GM12878 (cell line): ENCODE measurements around the gene DHX30. TPM values are rescaled to one million over a fixed set of nuclear protein-coding genes. Genes with fewer than 3 reads are reported as not detected.

Experiments
- BCL11A ChIP-seq: IDR thresholded peaks from 2 replicates; pipeline ENCODE4 v1.6.1; 2011; ENCODE audit warnings: low read depth, low read length
- CEBPB ChIP-seq, 2 experiments: fragments of 150-350 bp in 1 of 2; IDR thresholded peaks; 2 replicates each; pipeline ENCODE4 v1.6.1; 2012 to 2014; ENCODE audit warnings: low read depth in 2 of 2, low read length in 2 of 2, borderline replicate concordance in 1 of 2, inconsistent platforms in 1 of 2
- CREM ChIP-seq: IDR thresholded peaks from 2 replicates; pipeline ENCODE4 v1.6.1; 2014; ENCODE audit warnings: antibody characterized with exemption, low read depth
- EED ChIP-seq: sonication (generic); IDR thresholded peaks from 2 replicates; pipeline ENCODE4 v1.6.1; 2016; ENCODE audit warnings: antibody characterized with exemption, low read depth
- HDGF ChIP-seq: fragments of 450-650 bp; IDR thresholded peaks from 2 replicates; pipeline ENCODE4 v1.6.1; 2016; ENCODE audit warnings: antibody characterized with exemption
- KLF5 ChIP-seq: fragments of 450-650 bp; IDR thresholded peaks from 2 replicates; pipeline ENCODE4 v1.6.1; 2014; ENCODE audit warnings: mild to moderate bottlenecking; ENCODE audit not compliant: partially characterized antibody
- PRDM15 ChIP-seq: fragments of 450-650 bp; formaldehyde crosslinking; IDR thresholded peaks from 2 replicates; pipeline ENCODE4 v1.4.0; 2020; ENCODE audit warnings: mild to moderate bottlenecking, moderate library complexity
- SMAD1 ChIP-seq: fragments of 450-650 bp; IDR thresholded peaks from 2 replicates; pipeline ENCODE4 v1.6.1; 2018; ENCODE audit warnings: mild to moderate bottlenecking, low read depth; ENCODE audit not compliant: partially characterized antibody
- STAT1 ChIP-seq: fragments of 450-650 bp; conservative IDR thresholded peaks from 2 replicates; pipeline ENCODE4 v1.6.1; 2014; ENCODE audit warnings: antibody characterized with exemption, mild to moderate bottlenecking
- TARDBP ChIP-seq: IDR thresholded peaks from 2 replicates; pipeline ENCODE4 v1.6.1; 2016; ENCODE audit warnings: borderline replicate concordance
- TCF12 ChIP-seq: IDR thresholded peaks from 2 replicates; pipeline ENCODE4 v1.6.1; 2011; ENCODE audit warnings: low read depth, mild to moderate bottlenecking, low read length
- ZNF207 ChIP-seq: fragments of 450-650 bp; IDR thresholded peaks from 2 replicates; pipeline ENCODE4 v1.6.1; 2014; ENCODE audit warnings: antibody characterized with exemption, mild to moderate bottlenecking, borderline replicate concordance
- ZNF687 ChIP-seq: fragments of 450-650 bp; IDR thresholded peaks from 2 replicates; pipeline ENCODE4 v1.6.1; 2017; ENCODE audit warnings: mild to moderate bottlenecking, moderate library complexity
- ZZZ3 ChIP-seq: IDR thresholded peaks from 2 replicates; pipeline ENCODE4 v1.6.1; 2011; ENCODE audit warnings: low read depth; ENCODE audit not compliant: control insufficient read depth, insufficient read length
- polyA plus RNA-seq, 11 experiments: library from polyadenylated mRNA; depleted of rRNA in 4 of 11; unstranded in 6 of 11; stranded (reverse) in 5 of 11; fragments of >200 nt; fragmentation: Nextera tagmentation in 4 of 11; fragmentation: Illumina TruSeq in 1 of 11; extraction: Ambion mirVana in 4 of 11; extraction: Trizol in 1 of 11; gene quantifications; 1 replicate in 1 of 11; 2 replicates in 10 of 11; pipeline versions ENCODE4 v1.2.1 to v1.2.3, GENCODE V29; 2011 to 2016; ENCODE audit warnings: inconsistent platforms in 2 of 11, missing spikeins in 2 of 11, low read depth in 1 of 11
- total RNA-seq, 4 experiments: library from RNA; depleted of rRNA in 3 of 4; stranded (reverse); fragments of >200 nt in 3 of 4; fragmentation: Illumina TruSeq in 1 of 4; extraction: Trizol in 1 of 4; gene quantifications; 2 replicates each; pipeline versions ENCODE4 v1.2.1 to v1.2.3, GENCODE V29; 2013 to 2021
- TF ChIP-seq, protein P1 (sequence below): IDR thresholded peaks from 2 replicates; pipeline ENCODE4 v1.6.1; 2011; ENCODE audit warnings: borderline replicate concordance, low read depth, mild to moderate bottlenecking, moderate library complexity, low read length; ENCODE audit not compliant: insufficient read depth, poor library complexity, severe bottlenecking
- TF ChIP-seq, protein P2 (sequence below): fragments of 450-650 bp; IDR thresholded peaks from 2 replicates; pipeline ENCODE4 v1.6.1; 2017; ENCODE audit warnings: low read depth, mild to moderate bottlenecking, moderate library complexity

DHX30 gene
- total and polyA plus RNA-seq, 10 of the 15 experiments (the other 5 are each of a cell fraction or from before 2014, with no cell fraction given): 9.5 to 75.3 (median 47.8) TPM

GRCh38 chr3:47780741-47781684 is 21.9 kb upstream of the DHX30 start (continued):
- TF ChIP-seq PRDM15 (CRISPR knock-in tag) (no peak), TCF12 (0 out of 2 replicates have a peak, but pooled peaks have one; percentile 31), ZZZ3 (no peak), SMAD1 (peak; percentile 64), CEBPB (IDR thresholded peaks at IDR 0.05; ENCODE audit: borderline replicate concordance in 1 of 2, low read depth in 2 of 2, low read length in 2 of 2) (no peak), ZNF207 (no peak), STAT1 (no peak), CREM (no peak), HDGF (no peak), ZNF687 (no peak; the same call in 1 of the 2 replicates), KLF5 (no peak), BCL11A (no peak), TARDBP (no peak), EED (no peak)
- TF ChIP-seq, protein P1, sequence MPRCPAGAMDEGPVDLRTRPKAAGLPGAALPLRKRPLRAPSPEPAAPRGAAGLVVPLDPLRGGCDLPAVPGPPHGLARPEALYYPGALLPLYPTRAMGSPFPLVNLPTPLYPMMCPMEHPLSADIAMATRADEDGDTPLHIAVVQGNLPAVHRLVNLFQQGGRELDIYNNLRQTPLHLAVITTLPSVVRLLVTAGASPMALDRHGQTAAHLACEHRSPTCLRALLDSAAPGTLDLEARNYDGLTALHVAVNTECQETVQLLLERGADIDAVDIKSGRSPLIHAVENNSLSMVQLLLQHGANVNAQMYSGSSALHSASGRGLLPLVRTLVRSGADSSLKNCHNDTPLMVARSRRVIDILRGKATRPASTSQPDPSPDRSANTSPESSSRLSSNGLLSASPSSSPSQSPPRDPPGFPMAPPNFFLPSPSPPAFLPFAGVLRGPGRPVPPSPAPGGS: no peak
- TF ChIP-seq, protein P2, sequence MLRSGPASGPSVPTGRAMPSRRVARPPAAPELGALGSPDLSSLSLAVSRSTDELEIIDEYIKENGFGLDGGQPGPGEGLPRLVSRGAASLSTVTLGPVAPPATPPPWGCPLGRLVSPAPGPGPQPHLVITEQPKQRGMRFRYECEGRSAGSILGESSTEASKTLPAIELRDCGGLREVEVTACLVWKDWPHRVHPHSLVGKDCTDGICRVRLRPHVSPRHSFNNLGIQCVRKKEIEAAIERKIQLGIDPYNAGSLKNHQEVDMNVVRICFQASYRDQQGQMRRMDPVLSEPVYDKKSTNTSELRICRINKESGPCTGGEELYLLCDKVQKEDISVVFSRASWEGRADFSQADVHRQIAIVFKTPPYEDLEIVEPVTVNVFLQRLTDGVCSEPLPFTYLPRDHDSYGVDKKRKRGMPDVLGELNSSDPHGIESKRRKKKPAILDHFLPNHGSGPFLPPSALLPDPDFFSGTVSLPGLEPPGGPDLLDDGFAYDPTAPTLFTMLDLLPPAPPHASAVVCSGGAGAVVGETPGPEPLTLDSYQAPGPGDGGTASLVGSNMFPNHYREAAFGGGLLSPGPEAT: no peak
